HEK293 (cell line): Measurements from ENCODE around the gene SLC22A16.

Experiments used
- CTCF ChIA-PET: fragments of 350-600 bp; formaldehyde crosslinking; extraction: SDS; loops from one replicate; lab custom pipeline; 2021; ENCODE audit warnings: antibody characterized with exemption; lab: Yijun Ruan, JAX
- POLR2A ChIA-PET: fragments of 300-600 bp; formaldehyde crosslinking; extraction: SDS; loops from one replicate; lab custom pipeline; 2020; ENCODE audit warnings: antibody characterized with exemption, inconsistent platforms; lab: Yijun Ruan, JAX
- H3K27ac ChIP-seq: fragments of 200-500 bp; sonication (Bioruptor generic); 2 replicates; pipeline ENCODE4 v1.5.1; 2014; ENCODE audit warnings: low read depth, low read length, control low read depth, inconsistent platforms; ENCODE audit errors: extremely low read depth
- H3K36me3 ChIP-seq, 2 experiments: fragments of 200-500 bp in 1 of 2; sonication (Bioruptor generic) in 1 of 2; 1 replicate in 1 of 2; 2 replicates in 1 of 2; pipeline ENCODE4 v1.5.1; 2014 to 2017; ENCODE audit warnings: inconsistent platforms in 2 of 2, low read length in 2 of 2; ENCODE audit not compliant: control insufficient read depth in 2 of 2, insufficient read depth in 1 of 2
- H3K4me1 ChIP-seq: fragments of 200-500 bp; sonication (Bioruptor generic); 2 replicates; pipeline ENCODE4 v1.5.1; 2014; ENCODE audit warnings: mild to moderate bottlenecking, low read length, inconsistent platforms; ENCODE audit not compliant: control insufficient read depth, insufficient read depth
- H3K4me3 ChIP-seq: 2 replicates; pipeline ENCODE4 v1.5.1; 2011; ENCODE audit warnings: low read depth, mild to moderate bottlenecking, control low read depth, low read length, moderate library complexity
- H3K9me3 ChIP-seq: fragments of 200-500 bp; sonication (Bioruptor generic); 2 replicates; pipeline ENCODE4 v1.5.1; 2014; ENCODE audit warnings: low read depth, low read length, inconsistent platforms; ENCODE audit not compliant: control insufficient read depth, insufficient read depth
- ATF2 ChIP-seq: fragments of 450-650 bp; formaldehyde crosslinking; IDR thresholded peaks from 2 replicates; pipeline ENCODE4 v1.5.1; 2016; ENCODE audit warnings: missing biosample characterization, missing genetic modification characterization, low read depth
- GLIS1 ChIP-seq: fragments of 450-650 bp; formaldehyde crosslinking; IDR thresholded peaks from 2 replicates; pipeline ENCODE4 v1.5.1; 2016; ENCODE audit warnings: missing biosample characterization, missing genetic modification characterization
- INSM2 ChIP-seq: fragments of 450-650 bp; formaldehyde crosslinking; IDR thresholded peaks from 2 replicates; pipeline ENCODE4 v1.5.1; 2016; ENCODE audit warnings: missing biosample characterization, missing genetic modification characterization
- KLF1 ChIP-seq: fragments of 450-650 bp; formaldehyde crosslinking; IDR thresholded peaks from 2 replicates; pipeline ENCODE4 v1.5.1; 2016; ENCODE audit warnings: missing biosample characterization, missing genetic modification characterization
- SCRT2 ChIP-seq: fragments of 450-650 bp; formaldehyde crosslinking; IDR thresholded peaks from 2 replicates; pipeline ENCODE4 v1.5.1; 2016; ENCODE audit warnings: missing biosample characterization, missing genetic modification characterization
- TSHZ1 ChIP-seq: fragments of 450-650 bp; formaldehyde crosslinking; IDR thresholded peaks from 2 replicates; pipeline ENCODE4 v1.5.1; 2016; ENCODE audit warnings: missing biosample characterization, missing genetic modification characterization, borderline replicate concordance
- ZNF169 ChIP-seq: fragments of 450-650 bp; formaldehyde crosslinking; IDR thresholded peaks from 2 replicates; pipeline ENCODE4 v1.5.1; 2016; ENCODE audit warnings: missing biosample characterization, missing genetic modification characterization
- ZNF19 ChIP-seq: fragments of 450-650 bp; formaldehyde crosslinking; IDR thresholded peaks from 2 replicates; pipeline ENCODE4; 2016; ENCODE audit warnings: missing biosample characterization, missing genetic modification characterization, low read depth
- ZNF26 ChIP-seq: fragments of 450-650 bp; formaldehyde crosslinking; IDR thresholded peaks from 2 replicates; pipeline ENCODE4 v1.5.1; 2016; ENCODE audit warnings: missing biosample characterization, missing genetic modification characterization
- ZNF280C ChIP-seq: fragments of 450-650 bp; formaldehyde crosslinking; IDR thresholded peaks from 2 replicates; pipeline ENCODE4 v1.5.1; 2016; ENCODE audit warnings: missing biosample characterization, missing genetic modification characterization
- ZNF324 ChIP-seq: fragments of 450-650 bp; formaldehyde crosslinking; IDR thresholded peaks from 2 replicates; pipeline ENCODE4 v1.5.1; 2016; ENCODE audit warnings: missing biosample characterization, missing genetic modification characterization
- ZNF366 ChIP-seq: fragments of 450-650 bp; formaldehyde crosslinking; conservative IDR thresholded peaks from 2 replicates; pipeline ENCODE4 v1.5.1; 2016; ENCODE audit warnings: missing biosample characterization, missing genetic modification characterization
- ZNF423 ChIP-seq: fragments of 450-650 bp; formaldehyde crosslinking; IDR thresholded peaks from 2 replicates; pipeline ENCODE4 v1.5.1; 2016; ENCODE audit warnings: missing biosample characterization, missing genetic modification characterization
- ZNF510 ChIP-seq: fragments of 450-650 bp; formaldehyde crosslinking; IDR thresholded peaks from 2 replicates; pipeline ENCODE4 v1.5.1; 2018; ENCODE audit warnings: mild to moderate bottlenecking, missing genetic modification characterization, missing biosample characterization; ENCODE audit not compliant: insufficient replicate concordance
- ZNF549 ChIP-seq: fragments of 450-650 bp; IDR thresholded peaks from 2 replicates; pipeline ENCODE4 v1.5.1; 2018; ENCODE audit warnings: missing biosample characterization, missing genetic modification characterization, mild to moderate bottlenecking, inconsistent platforms, moderate library complexity
- ZNF571 ChIP-seq: fragments of 450-650 bp; formaldehyde crosslinking; IDR thresholded peaks from 2 replicates; pipeline ENCODE4 v1.5.0; 2017; ENCODE audit warnings: missing biosample characterization, missing genetic modification characterization
- ZNF600 ChIP-seq: fragments of 450-650 bp; formaldehyde crosslinking; IDR thresholded peaks from 2 replicates; pipeline ENCODE4 v1.5.1; 2016; ENCODE audit warnings: missing biosample characterization, missing genetic modification characterization
- ZNF768 ChIP-seq: fragments of 450-650 bp; formaldehyde crosslinking; IDR thresholded peaks from 2 replicates; pipeline ENCODE4 v1.5.1; 2018; ENCODE audit warnings: missing biosample characterization, mild to moderate bottlenecking, missing genetic modification characterization
- ZNF785 ChIP-seq: fragments of 450-650 bp; formaldehyde crosslinking; IDR thresholded peaks from 2 replicates; pipeline ENCODE4 v1.5.1; 2016; ENCODE audit warnings: missing biosample characterization, missing genetic modification characterization
- ZNF792 ChIP-seq: fragments of 450-650 bp; formaldehyde crosslinking; IDR thresholded peaks from 2 replicates; pipeline ENCODE4 v1.5.1; 2016; ENCODE audit warnings: missing biosample characterization, missing genetic modification characterization
- ZNF830 ChIP-seq: fragments of 450-650 bp; IDR thresholded peaks from 2 replicates; pipeline ENCODE4 v1.5.0; 2018; ENCODE audit warnings: missing biosample characterization, missing genetic modification characterization, low read depth, mild to moderate bottlenecking, moderate library complexity
- ZSCAN30 ChIP-seq: fragments of 450-650 bp; IDR thresholded peaks from 2 replicates; pipeline ENCODE4 v1.5.1; 2018; ENCODE audit warnings: missing biosample characterization, mild to moderate bottlenecking, missing genetic modification characterization, moderate library complexity
- ZXDB ChIP-seq: fragments of 450-650 bp; formaldehyde crosslinking; IDR thresholded peaks from 2 replicates; pipeline ENCODE4 v1.5.1; 2016; ENCODE audit warnings: missing biosample characterization, missing genetic modification characterization

SLC22A16 gene

GRCh38 chr6:110432285-110432900 is 44.0 kb downstream of the SLC22A16 start:
- POLR2A ChIA-PET, result no interaction called here
- H3K36me3 ChIP-seq, result no peaks in the 10 kb centered on the region
- H3K4me1 ChIP-seq, result no peaks in the 10 kb centered on the region
- TF ChIP-seq ZNF510 (no peak), KLF1 (no peak), ZNF280C (tag by site-specific recombination) (no peak), SCRT2 (tag by site-specific recombination) (no peak), ZNF785 (tag by site-specific recombination) (no peak), ZNF324 (tag by site-specific recombination) (no peak), ZNF830 (tag by site-specific recombination) (no peak)
- H3K9me3 ChIP-seq, result no peaks in the 10 kb centered on the region
- H3K4me3 ChIP-seq, result no peak overlapping the region
- H3K27ac ChIP-seq, result no peak overlapping the region
- CTCF ChIA-PET, result no interaction called here

GRCh38 chr6:110430741-110431140 is 45.7 kb downstream of the SLC22A16 start:
- H3K4me3 ChIP-seq, result no peak overlapping the region
- H3K27ac ChIP-seq, result no peak overlapping the region
- CTCF ChIA-PET, result no interaction called here
- TF ChIP-seq ATF2 (tag by site-specific recombination), result no peak
- no peak for TF ChIP-seq ZNF549 (tag by site-specific recombination)
- TF ChIP-seq ZNF792 (tag by site-specific recombination), result no peak
- TF ChIP-seq ZNF571 (tag by site-specific recombination), result no peak
- no peak for TF ChIP-seq ZSCAN30 (tag by site-specific recombination)
- TF ChIP-seq ZNF169 (tag by site-specific recombination), result no peak
- no peaks in the 10 kb centered on the region for H3K4me1 ChIP-seq
- no peaks in the 10 kb centered on the region for H3K36me3 ChIP-seq
- POLR2A ChIA-PET, result no interaction called here
- H3K9me3 ChIP-seq, result no peaks in the 10 kb centered on the region

GRCh38 chr6:110430236-110430635 is 46.2 kb downstream of the SLC22A16 start:
- no peaks in the 10 kb centered on the region for H3K9me3 ChIP-seq
- H3K4me3 ChIP-seq, result no peak overlapping the region
- H3K4me1 ChIP-seq, result no peaks in the 10 kb centered on the region
- H3K27ac ChIP-seq, result no peak overlapping the region
- no peaks in the 10 kb centered on the region for H3K36me3 ChIP-seq
- ChIA-PET CTCF (interaction anchor here (0.7 kb wide), 1 partner anchor 641 kb away, joined by 3 read pairs; no protein-coding TSS in a partner anchor), POLR2A (no interaction called here)
- no peak for TF ChIP-seq INSM2
- TF ChIP-seq GLIS1 (tag by site-specific recombination), result no peak
- no peak for TF ChIP-seq ZNF19 (tag by site-specific recombination)
- TF ChIP-seq ZNF26, result no peak
- no peak for TF ChIP-seq ZNF423
- TF ChIP-seq ZNF600 (tag by site-specific recombination), result no peak
- no peak for TF ChIP-seq ZNF768
- TF ChIP-seq TSHZ1, result no peak
- no peak for TF ChIP-seq ZNF366 (tag by site-specific recombination)
- TF ChIP-seq ZXDB (tag by site-specific recombination), result no peak
